HFFc6 (cell line): ENCODE results near the gene MGAT5. TPM values are rescaled to one million over a fixed set of nuclear protein-coding genes. Genes with fewer than 3 reads are reported as not detected.

Experiments
- DNase-seq: peaks from one replicate; pipeline ENCODE4 v3.0.0-alpha.2; 2018
- H3K27ac Mint-ChIP-seq: 2 replicates; pipeline ENCODE4 v1.8.0; 2020; ENCODE audit warnings: mild to moderate bottlenecking, mixed read lengths
- H3K27me3 Mint-ChIP-seq: 2 replicates; pipeline ENCODE4 v1.8.0; 2021; ENCODE audit warnings: mild to moderate bottlenecking, moderate library complexity, mixed read lengths; ENCODE audit not compliant: insufficient read depth
- H3K36me3 Mint-ChIP-seq: 2 replicates; pipeline ENCODE4 v1.8.0; 2021; ENCODE audit warnings: low read depth, mixed read lengths
- H3K4me1 Mint-ChIP-seq: 2 replicates; pipeline ENCODE4 v1.8.0; 2020; ENCODE audit warnings: low read depth, mixed read lengths
- H3K4me3 Mint-ChIP-seq: 2 replicates; pipeline ENCODE4 v1.8.0; 2020; ENCODE audit warnings: mild to moderate bottlenecking, moderate library complexity, mixed read lengths
- H3K9me3 Mint-ChIP-seq: 2 replicates; pipeline ENCODE4 v1.8.0; 2020; ENCODE audit warnings: mild to moderate bottlenecking, mixed read lengths
- total RNA-seq, 6 experiments: library from RNA; stranded (reverse); fragmentation: NEBNext Ultra II Directional; extraction: Animal tissue kit (Norgen Biotek cat#: 25700); gene quantifications; 2 replicates in 1 of 6; 3 replicates in 5 of 6; pipeline ENCODE4 v1.2.3, GENCODE V29; 2021
- TF ChIP-seq, protein P1 (sequence below): fragments of 200-600 bp; sonication (generic); IDR thresholded peaks from 2 replicates; pipeline ENCODE4 v1.5.0; 2021; ENCODE audit warnings: antibody characterized with exemption, mild to moderate bottlenecking

Gene MGAT5
- total RNA-seq, 6 experiments from 2014 or later: 104 to 129 (median 113) TPM

DNA sequence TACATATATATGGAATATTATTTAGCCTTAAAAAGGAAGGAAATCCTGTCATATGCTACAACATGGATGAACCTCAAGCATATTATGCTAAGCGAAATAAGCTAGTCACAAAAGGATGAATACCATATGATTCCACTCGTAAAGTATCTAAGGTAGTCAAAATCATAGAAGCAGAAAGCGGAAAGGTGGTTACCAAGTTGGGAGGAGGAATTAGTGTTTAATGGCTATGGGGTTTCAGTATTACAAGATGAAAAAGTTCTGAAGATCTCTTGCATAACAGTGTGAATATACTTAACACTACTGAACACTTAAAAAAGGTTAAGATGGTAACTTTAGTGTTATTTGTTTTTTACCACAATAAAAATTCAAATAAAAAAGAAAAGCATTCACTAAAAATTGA, 99.0 kb downstream of the MGAT5 start:
- TF ChIP-seq, protein P1, sequence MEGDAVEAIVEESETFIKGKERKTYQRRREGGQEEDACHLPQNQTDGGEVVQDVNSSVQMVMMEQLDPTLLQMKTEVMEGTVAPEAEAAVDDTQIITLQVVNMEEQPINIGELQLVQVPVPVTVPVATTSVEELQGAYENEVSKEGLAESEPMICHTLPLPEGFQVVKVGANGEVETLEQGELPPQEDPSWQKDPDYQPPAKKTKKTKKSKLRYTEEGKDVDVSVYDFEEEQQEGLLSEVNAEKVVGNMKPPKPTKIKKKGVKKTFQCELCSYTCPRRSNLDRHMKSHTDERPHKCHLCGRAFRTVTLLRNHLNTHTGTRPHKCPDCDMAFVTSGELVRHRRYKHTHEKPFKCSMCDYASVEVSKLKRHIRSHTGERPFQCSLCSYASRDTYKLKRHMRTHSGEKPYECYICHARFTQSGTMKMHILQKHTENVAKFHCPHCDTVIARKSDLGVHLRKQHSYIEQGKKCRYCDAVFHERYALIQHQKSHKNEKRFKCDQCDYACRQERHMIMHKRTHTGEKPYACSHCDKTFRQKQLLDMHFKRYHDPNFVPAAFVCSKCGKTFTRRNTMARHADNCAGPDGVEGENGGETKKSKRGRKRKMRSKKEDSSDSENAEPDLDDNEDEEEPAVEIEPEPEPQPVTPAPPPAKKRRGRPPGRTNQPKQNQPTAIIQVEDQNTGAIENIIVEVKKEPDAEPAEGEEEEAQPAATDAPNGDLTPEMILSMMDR: no peak

DNA sequence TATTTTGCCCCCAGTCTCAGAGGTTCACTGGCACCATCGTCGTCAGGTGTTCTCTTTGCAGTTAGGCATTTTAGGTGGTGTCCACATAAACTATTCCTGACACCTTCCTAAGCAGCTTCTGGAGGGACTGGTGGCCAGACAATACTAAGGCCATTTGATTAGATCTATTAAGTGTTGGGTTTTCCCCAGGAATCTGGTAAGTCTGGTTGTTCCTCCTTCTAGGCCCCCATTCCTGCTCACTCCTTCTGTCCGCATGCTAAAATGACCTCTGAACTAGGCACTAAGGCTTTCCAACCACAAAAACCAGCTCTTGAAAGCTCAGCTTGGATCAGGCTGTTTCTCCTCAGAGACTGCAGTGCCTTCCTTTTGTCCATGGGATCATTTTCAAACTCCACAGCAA, 100.7 kb downstream of the MGAT5 start:
- H3K4me3 Mint-ChIP-seq: no peak overlapping the region
- no peak overlapping the region for H3K27ac Mint-ChIP-seq
- no peaks in the 10 kb centered on the region for H3K9me3 Mint-ChIP-seq
- H3K36me3 Mint-ChIP-seq: peaks cover 34% of the 10 kb centered on the region
- TF ChIP-seq, protein P1: no peak
- no peak for DNase-seq
- peaks cover 2% of the 10 kb centered on the region; the same call in 1 of the 2 replicates for H3K27me3 Mint-ChIP-seq
- H3K4me1 Mint-ChIP-seq: no peaks in the 10 kb centered on the region

More for the DNA sequence above, 99.0 kb downstream of the MGAT5 start:
- no peaks in the 10 kb centered on the region for H3K9me3 Mint-ChIP-seq
- no peak overlapping the region for H3K27ac Mint-ChIP-seq
- H3K27me3 Mint-ChIP-seq: peaks cover 2% of the 10 kb centered on the region; the same call in 1 of the 2 replicates
- no peak overlapping the region for H3K4me3 Mint-ChIP-seq
- H3K36me3 Mint-ChIP-seq: peaks cover 39% of the 10 kb centered on the region
- peaks cover 11% of the 10 kb centered on the region for H3K4me1 Mint-ChIP-seq
- no peak for DNase-seq

DNA sequence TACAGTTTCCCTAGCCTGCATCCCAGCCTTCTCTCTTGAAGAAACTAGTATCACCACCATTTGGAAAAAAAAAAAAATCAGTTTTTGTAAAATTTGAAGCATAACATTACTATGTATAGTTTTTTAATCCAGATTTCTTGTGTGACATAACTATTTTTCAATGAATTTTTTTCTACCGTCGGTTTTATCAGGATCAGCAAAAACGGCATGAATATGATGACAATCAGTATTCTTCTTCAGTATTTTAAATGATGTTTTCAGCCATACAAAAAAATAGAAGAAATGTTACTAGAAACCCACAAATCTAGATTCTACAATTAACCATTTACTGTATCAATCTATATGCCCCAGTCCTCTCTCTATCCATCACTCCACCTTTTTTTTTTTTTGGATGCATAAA, 103.9 kb downstream of the MGAT5 start:
- TF ChIP-seq, protein P1: no peak
- Mint-ChIP-seq H3K4me1 (no peaks in the 10 kb centered on the region), H3K9me3 (no peaks in the 10 kb centered on the region), H3K36me3 (peaks cover 27% of the 10 kb centered on the region), H3K27ac (no peak overlapping the region), H3K4me3 (no peak overlapping the region), H3K27me3 (no peaks in the 10 kb centered on the region)
- DNase-seq: no peak

DNA sequence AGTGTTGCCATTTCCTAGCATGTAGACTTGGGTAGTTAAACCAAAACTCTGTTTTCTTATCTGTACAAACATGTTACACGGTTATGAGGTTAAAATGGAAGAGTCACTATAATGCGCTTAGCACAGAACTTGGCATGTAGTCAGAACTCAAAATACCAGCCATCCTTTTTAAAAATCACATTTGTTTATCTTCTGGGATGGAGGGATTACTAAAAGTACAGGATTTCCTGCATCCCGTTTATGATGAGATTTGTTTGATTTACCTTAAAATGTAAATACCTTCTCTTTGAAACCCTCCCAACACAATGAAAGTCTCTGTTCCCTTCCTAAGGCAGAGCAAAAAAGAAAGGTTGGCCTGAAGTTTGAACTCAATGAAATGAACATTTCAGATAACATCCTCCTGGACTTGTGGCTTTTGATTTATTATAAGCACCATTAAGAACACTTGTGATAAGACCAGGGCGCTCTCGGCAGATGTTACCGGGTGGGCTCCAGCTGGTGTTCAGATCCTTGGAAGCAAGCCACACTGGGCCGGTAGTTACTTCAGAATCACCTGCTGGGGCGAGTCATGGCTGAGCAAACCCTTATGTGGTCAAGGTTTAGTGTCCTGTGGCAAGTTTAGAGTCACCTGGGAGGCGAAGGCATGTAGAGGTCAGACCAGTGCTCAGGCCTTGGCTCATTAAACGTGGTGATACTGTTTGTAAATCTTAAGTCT, 105.7 kb downstream of the MGAT5 start:
- peaks cover 33% of the 10 kb centered on the region for H3K36me3 Mint-ChIP-seq

DNA sequence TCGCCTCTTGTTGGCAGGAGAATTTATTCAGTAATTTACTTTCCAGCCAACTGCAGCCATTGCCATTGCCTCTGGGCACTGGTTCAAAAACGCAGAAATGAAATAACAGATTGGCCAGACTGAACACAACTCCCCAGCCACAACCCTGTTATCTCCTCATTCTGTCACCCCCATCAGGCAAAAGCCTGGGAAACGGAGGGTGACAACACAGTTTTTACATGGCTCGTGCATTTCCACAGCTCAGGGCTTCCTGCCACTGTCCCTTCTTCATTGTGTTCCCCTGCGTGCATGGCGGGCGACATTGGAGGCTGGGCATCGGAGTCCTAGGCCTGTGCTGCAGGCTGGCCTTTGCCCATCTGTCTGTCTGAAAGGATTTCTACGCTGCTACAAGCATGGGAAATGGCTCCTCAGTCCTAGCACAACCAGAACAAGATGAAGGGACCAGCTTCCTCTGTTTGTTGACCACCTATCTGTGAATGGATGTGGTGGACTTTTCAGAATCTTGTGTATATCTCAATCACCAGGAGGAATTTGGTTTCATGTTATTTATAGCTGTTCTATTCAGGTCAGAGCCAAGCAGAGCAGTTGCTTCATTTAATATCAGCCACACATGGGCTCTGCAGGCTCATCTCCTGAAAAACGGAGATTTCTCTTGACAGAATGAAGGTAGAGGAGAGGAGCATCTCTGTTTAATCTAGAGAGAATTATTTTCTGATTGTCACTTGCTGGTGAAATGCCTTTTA, 107.0 kb downstream of the MGAT5 start:
- Mint-ChIP-seq H3K27me3 (no peaks in the 10 kb centered on the region), H3K27ac (no peak overlapping the region), H3K4me1 (peaks cover 11% of the 10 kb centered on the region), H3K36me3 (peaks cover 44% of the 10 kb centered on the region), H3K9me3 (no peaks in the 10 kb centered on the region), H3K4me3 (no peak overlapping the region)
- DNase-seq: no peak
- TF ChIP-seq, protein P1: no peak

More for the DNA sequence above, 105.7 kb downstream of the MGAT5 start:
- DNase-seq: no peak
- no peak overlapping the region for H3K4me3 Mint-ChIP-seq
- H3K27me3 Mint-ChIP-seq: no peaks in the 10 kb centered on the region
- no peaks in the 10 kb centered on the region for H3K4me1 Mint-ChIP-seq
- H3K9me3 Mint-ChIP-seq: no peaks in the 10 kb centered on the region
- H3K27ac Mint-ChIP-seq: no peak overlapping the region
- TF ChIP-seq, protein P1: no peak
